Measurements from ENCODE around the gene C10orf71. TPM values are rescaled to one million over a fixed set of nuclear protein-coding genes. Genes with fewer than 3 reads are reported as not detected.

Gene C10orf71
- total and polyA plus RNA-seq, 4 donors: not detected

- Histone ChIP-seq H3K27me3 (ENCODE audit: control insufficient read depth in 3 of 3, insufficient read depth in 3 of 3, low read length in 2 of 3) (peaks cover 0 to 4% (median 0%) of the 10 kb centered on the region in 3 donors), H3K4me1 (ENCODE audit: control insufficient read depth in 5 of 5, insufficient read depth in 5 of 5, low read length in 5 of 5) (peaks cover 0 to 9% (median 0%) of the 10 kb centered on the region in 5 donors), H3K4me3 (no peak overlapping the region), H3K36me3 (ENCODE audit: control insufficient read depth in 4 of 4, insufficient read depth in 4 of 4, low read length in 4 of 4) (no peaks in the 10 kb centered on the region), H3K9ac (ENCODE audit: insufficient read depth in 1 of 2, low read length in 2 of 2) (no peak overlapping the region), H3K9me3 (ENCODE audit: control insufficient read depth in 4 of 4, insufficient read depth in 3 of 4, low read length in 3 of 4) (peaks cover 0 to 2% (median 0%) of the 10 kb centered on the region in 4 donors), H3K27ac (ENCODE audit: low read depth in 1 of 2, low read length in 1 of 2) (no peak overlapping the region)
- no peak for DNase-seq
- no peak for TF ChIP-seq CTCF (IDR thresholded peaks at IDR 0.05; ENCODE audit: control extremely low read depth, extremely low read depth)
- 25 to 72% methylated on average over 2 of the region's 2 CpGs for WGBS, 2 donors
- ATAC-seq (ENCODE audit: insufficient read depth, low FRiP score): no peak
These were observed 45.5 kb upstream of the C10orf71 start for GRCh38 chr10:49253340-49253906.

GRCh38 chr10:49254150-49254549, 44.8 kb upstream of the C10orf71 start:
- Histone ChIP-seq H3K4me1 (ENCODE audit: control insufficient read depth in 5 of 5, insufficient read depth in 5 of 5, low read length in 5 of 5) (peaks cover 0 to 9% (median 0%) of the 10 kb centered on the region in 5 donors), H3K9me3 (ENCODE audit: control insufficient read depth in 4 of 4, insufficient read depth in 3 of 4, low read length in 3 of 4) (peaks cover 0 to 2% (median 0%) of the 10 kb centered on the region in 4 donors), H3K4me3 (no peak overlapping the region), H3K9ac (ENCODE audit: insufficient read depth in 1 of 2, low read length in 2 of 2) (no peak overlapping the region), H3K27me3 (ENCODE audit: control insufficient read depth in 3 of 3, insufficient read depth in 3 of 3, low read length in 2 of 3) (peaks cover 0 to 4% (median 0%) of the 10 kb centered on the region in 3 donors), H3K27ac (ENCODE audit: low read depth in 1 of 2, low read length in 1 of 2) (no peak overlapping the region), H3K36me3 (ENCODE audit: control insufficient read depth in 4 of 4, insufficient read depth in 4 of 4, low read length in 4 of 4) (no peaks in the 10 kb centered on the region)
- no peak for TF ChIP-seq CTCF (IDR thresholded peaks at IDR 0.05; ENCODE audit: control extremely low read depth, extremely low read depth)
- DNase-seq (no peak), ATAC-seq (ENCODE audit: insufficient read depth, low FRiP score) (no peak)

- Histone ChIP-seq H3K27me3 (ENCODE audit: control insufficient read depth in 3 of 3, insufficient read depth in 3 of 3, low read length in 2 of 3) (peaks cover 0 to 4% (median 0%) of the 10 kb centered on the region in 3 donors), H3K36me3 (ENCODE audit: control insufficient read depth in 4 of 4, insufficient read depth in 4 of 4, low read length in 4 of 4) (no peaks in the 10 kb centered on the region), H3K4me3 (no peak overlapping the region), H3K9ac (ENCODE audit: insufficient read depth in 1 of 2, low read length in 2 of 2) (no peak overlapping the region), H3K4me1 (ENCODE audit: control insufficient read depth in 5 of 5, insufficient read depth in 5 of 5, low read length in 5 of 5) (peaks cover 0 to 9% (median 0%) of the 10 kb centered on the region in 5 donors), H3K27ac (ENCODE audit: low read depth in 1 of 2, low read length in 1 of 2) (no peak overlapping the region), H3K9me3 (ENCODE audit: control insufficient read depth in 4 of 4, insufficient read depth in 3 of 4, low read length in 3 of 4) (peaks cover 0 to 2% (median 0%) of the 10 kb centered on the region in 4 donors)
- DNase-seq: peak in 1 of 3 donors; percentile 9
- ATAC-seq (ENCODE audit: insufficient read depth, low FRiP score): no peak
- 23 to 34% methylated on average over 13 to 14 of the region's 14 CpGs for WGBS, 2 donors
- TF ChIP-seq CTCF (IDR thresholded peaks at IDR 0.05; ENCODE audit: control extremely low read depth, extremely low read depth): no peak
These were observed 44.2 kb upstream of the C10orf71 start for GRCh38 chr10:49254556-49255318.
